Caco-2 (cell line): Measurements from ENCODE around the gene CHKA. TPM values are rescaled to one million over a fixed set of nuclear protein-coding genes. Genes with fewer than 3 reads are reported as not detected.

Source experiments
- BruUV-seq: library from RNA; stranded (reverse); fragments of 400-500 nt; replicated peaks from 2 replicates; lab custom pipeline; 2021; lab: Mats Ljungman, UMichigan
- CTCF ChIA-PET: fragments of 300-600 bp; sonication (Branson Sonifier 250); formaldehyde crosslinking; loops from one replicate; lab custom pipeline; 2022; ENCODE audit warnings: antibody characterized with exemption; lab: Charles Lee
- POLR2A ChIA-PET: fragments of 300-600 bp; sonication (Branson Sonifier 250); formaldehyde crosslinking; loops from one replicate; lab custom pipeline; 2022; ENCODE audit warnings: antibody characterized with exemption; lab: Charles Lee
- DNase-seq, 2 experiments: peaks; one replicate each; pipeline versions ENCODE4 v3.0.0 to v3.0.0-alpha.2; 2020 to 2022
- H3K27me3 ChIP-seq: replicated peaks from 2 replicates; pipeline ENCODE4 v1.6.0; 2011; ENCODE audit warnings: low read length; ENCODE audit not compliant: control insufficient read depth, insufficient read depth
- H3K36me3 ChIP-seq: 2 replicates; pipeline ENCODE4 v1.5.1; 2011; ENCODE audit warnings: low read length; ENCODE audit not compliant: control insufficient read depth, insufficient read depth
- H3K4me1 ChIP-seq: fragments of 250-450 bp; sonication (Bioruptor Pico); 2 replicates; pipeline ENCODE4 v1.5.1; 2020; ENCODE audit warnings: mild to moderate bottlenecking
- H3K4me3 ChIP-seq: 2 replicates; pipeline ENCODE4 v1.5.1; 2011; ENCODE audit warnings: low read depth, mild to moderate bottlenecking, control low read depth, low read length
- H3K9me3 ChIP-seq: fragments of 250-450 bp; sonication (Bioruptor Pico); 2 replicates; pipeline ENCODE4 v1.5.1; 2020; ENCODE audit warnings: mild to moderate bottlenecking, moderate library complexity
- H3K27ac Mint-ChIP-seq: one replicate; pipeline ENCODE4 v1.8.0; 2022; ENCODE audit warnings: mixed read lengths; ENCODE audit not compliant: unreplicated experiment
- H3K27me3 Mint-ChIP-seq: one replicate; pipeline ENCODE4 v1.8.0; 2022; ENCODE audit warnings: mixed read lengths; ENCODE audit not compliant: insufficient read depth, unreplicated experiment
- H3K36me3 Mint-ChIP-seq: one replicate; pipeline ENCODE4 v1.8.0; 2022; ENCODE audit warnings: mild to moderate bottlenecking, mixed read lengths; ENCODE audit not compliant: insufficient read depth, unreplicated experiment
- H3K4me1 Mint-ChIP-seq: one replicate; pipeline ENCODE4 v1.8.0; 2022; ENCODE audit warnings: low read depth, mixed read lengths; ENCODE audit not compliant: unreplicated experiment
- H3K4me3 Mint-ChIP-seq: one replicate; pipeline ENCODE4 v1.8.0; 2022; ENCODE audit warnings: mild to moderate bottlenecking, moderate library complexity, mixed read lengths; ENCODE audit not compliant: unreplicated experiment
- H3K9me3 Mint-ChIP-seq: one replicate; pipeline ENCODE4 v1.8.0; 2022; ENCODE audit warnings: mixed read lengths; ENCODE audit not compliant: unreplicated experiment
- CTCF ChIP-seq, 2 experiments: fragments of 200-600 bp in 1 of 2; IDR thresholded peaks; 1 replicate in 1 of 2; 2 replicates in 1 of 2; pipeline versions ENCODE4 v1.5.1 to v1.8.0; 2011 to 2022; ENCODE audit warnings: antibody characterized with exemption in 1 of 2, control low read depth in 1 of 2, inconsistent platforms in 1 of 2, low read depth in 1 of 2, low read length in 1 of 2, mild to moderate bottlenecking in 1 of 2, moderate library complexity in 1 of 2; ENCODE audit not compliant: insufficient read depth in 1 of 2, severe bottlenecking in 1 of 2, unreplicated experiment in 1 of 2
- intact Hi-C: fragments of 100-400 bp; cut with micrococcal nuclease; formaldehyde crosslinking; loops from one replicate; pipeline ENCODE4 v1.10.0; 2022; ENCODE audit not compliant: unreplicated experiment
- total RNA-seq: library from RNA; stranded (reverse); gene quantifications from 2 replicates; pipeline ENCODE4 v1.2.3, GENCODE V29; 2022

Gene CHKA
- total RNA-seq, 1 experiment from 2014 or later, result 169 TPM

GRCh38 chr11:68159665-68160064, 38.5 kb upstream of the CHKA start:
- no peak overlapping the region for H3K4me3 ChIP-seq
- no peak overlapping the region for H3K4me3 Mint-ChIP-seq
- H3K4me1 Mint-ChIP-seq, result no peaks in the 10 kb centered on the region
- ChIA-PET CTCF (no interaction called here), POLR2A (no interaction called here)
- H3K27ac Mint-ChIP-seq, result no peak overlapping the region
- no peaks in the 10 kb centered on the region for H3K9me3 Mint-ChIP-seq
- no peak for TF ChIP-seq CTCF (IDR thresholded peaks at IDR 0.05; ENCODE audit: insufficient read depth in 1 of 2, low read depth in 1 of 2, low read length in 1 of 2, severe bottlenecking in 1 of 2, unreplicated experiment in 1 of 2)
- peaks cover 30% of the 10 kb centered on the region for H3K36me3 Mint-ChIP-seq
- H3K9me3 ChIP-seq, result no peaks in the 10 kb centered on the region
- no TSS peak for BruUV-seq
- H3K27me3 ChIP-seq, result no peaks in the 10 kb centered on the region
- H3K4me1 ChIP-seq, result no peaks in the 10 kb centered on the region
- no peaks in the 10 kb centered on the region for H3K27me3 Mint-ChIP-seq
- DNase-seq, result no peak
- peaks cover 8% of the 10 kb centered on the region for H3K36me3 ChIP-seq
- intact Hi-C loops, result no loop called here

GRCh38 chr11:68159161-68159560, 38.0 kb upstream of the CHKA start:
- intact Hi-C loops, result no loop called here
- Histone ChIP-seq H3K27me3 (no peaks in the 10 kb centered on the region), H3K4me3 (no peak overlapping the region), H3K36me3 (peaks cover 4% of the 10 kb centered on the region; the same call in 1 of the 2 replicates), H3K9me3 (no peaks in the 10 kb centered on the region), H3K4me1 (no peaks in the 10 kb centered on the region)
- H3K36me3 Mint-ChIP-seq, result peaks cover 27% of the 10 kb centered on the region
- POLR2A ChIA-PET, result interaction anchor here (0.6 kb wide), 1 partner anchor 37 kb away, joined by 3 read pairs; no protein-coding TSS in a partner anchor
- H3K27me3 Mint-ChIP-seq, result no peaks in the 10 kb centered on the region
- DNase-seq, result no peak
- H3K4me1 Mint-ChIP-seq, result no peaks in the 10 kb centered on the region
- CTCF ChIA-PET, result no interaction called here
- no peaks in the 10 kb centered on the region for H3K9me3 Mint-ChIP-seq
- TF ChIP-seq CTCF (IDR thresholded peaks at IDR 0.05; ENCODE audit: insufficient read depth in 1 of 2, low read depth in 1 of 2, low read length in 1 of 2, severe bottlenecking in 1 of 2, unreplicated experiment in 1 of 2), result no peak
- H3K27ac Mint-ChIP-seq, result no peak overlapping the region
- no TSS peak for BruUV-seq
- no peak overlapping the region for H3K4me3 Mint-ChIP-seq

GRCh38 chr11:68158580-68158979, 37.4 kb upstream of the CHKA start:
- H3K4me1 ChIP-seq, result no peaks in the 10 kb centered on the region
- H3K27me3 ChIP-seq, result no peaks in the 10 kb centered on the region
- H3K4me1 Mint-ChIP-seq, result no peaks in the 10 kb centered on the region
- no peak overlapping the region for H3K27ac Mint-ChIP-seq
- no peak overlapping the region for H3K4me3 Mint-ChIP-seq
- no TSS peak for BruUV-seq
- H3K9me3 Mint-ChIP-seq, result no peaks in the 10 kb centered on the region
- no peak for TF ChIP-seq CTCF (IDR thresholded peaks at IDR 0.05; ENCODE audit: insufficient read depth in 1 of 2, low read depth in 1 of 2, low read length in 1 of 2, severe bottlenecking in 1 of 2, unreplicated experiment in 1 of 2)
- peaks cover 24% of the 10 kb centered on the region for H3K36me3 Mint-ChIP-seq
- H3K36me3 ChIP-seq, result peaks cover 4% of the 10 kb centered on the region; the same call in 1 of the 2 replicates
- DNase-seq, result no peak
- ChIA-PET POLR2A (interaction anchor here (0.6 kb wide), 2 partner anchors 10 to 37 kb away, joined by 3 read pairs; no protein-coding TSS in a partner anchor), CTCF (no interaction called here)
- H3K9me3 ChIP-seq, result no peaks in the 10 kb centered on the region
- intact Hi-C loops, result no loop called here
- no peaks in the 10 kb centered on the region for H3K27me3 Mint-ChIP-seq
- no peak overlapping the region for H3K4me3 ChIP-seq
